PFSK-1 (cell line): Measurements from ENCODE around the gene STXBP5L.

Experiments
- POLR2AphosphoS5 ChIP-seq: IDR thresholded peaks from 2 replicates; pipeline ENCODE4 v1.6.1; 2012; ENCODE audit warnings: low read depth, mild to moderate bottlenecking, control low read depth, low read length, moderate library complexity
- REST ChIP-seq, 2 experiments: IDR thresholded peaks; 2 replicates each; pipeline versions ENCODE4 v1.6.1 to v1.8.0; 2011 to 2012; ENCODE audit warnings: low read depth in 2 of 2, low read length in 2 of 2, control low read depth in 1 of 2, inconsistent platforms in 1 of 2, mild to moderate bottlenecking in 1 of 2, moderate library complexity in 1 of 2; ENCODE audit not compliant: insufficient read depth in 1 of 2
- SIN3A ChIP-seq: IDR thresholded peaks from 2 replicates; pipeline ENCODE4 v1.6.1; 2012; ENCODE audit warnings: mild to moderate bottlenecking, low read length, moderate library complexity, borderline replicate concordance; ENCODE audit not compliant: insufficient read depth
- TAF1 ChIP-seq: IDR thresholded peaks from 2 replicates; pipeline ENCODE4 v1.6.1; 2012; ENCODE audit warnings: low read length, control low read depth, borderline replicate concordance; ENCODE audit not compliant: insufficient read depth

- TF ChIP-seq POLR2AphosphoS5 (no peak), SIN3A (no peak), REST (IDR thresholded peaks at IDR 0.05; ENCODE audit: insufficient read depth in 1 of 2, low read depth in 2 of 2, low read length in 2 of 2) (no peak), TAF1 (no peak)
These were observed 267.1 kb downstream of the STXBP5L start for GRCh38 chr3:121175083-121175482.
